Uterus (tissue), 4 donors: ENCODE results near the gene CD99. TPM values are rescaled to one million over a fixed set of nuclear protein-coding genes. Genes with fewer than 3 reads are reported as not detected.

Source experiments
- DNase-seq, 2 donors: peaks; one replicate each; pipeline ENCODE4 v3.0.0-alpha.2; 2019 to 2020
- H3K27ac ChIP-seq, 2 donors: fragments of 200-600 bp; sonication (generic); 1 replicate in 1 of 2; 2 replicates in 1 of 2; pipeline ENCODE4 v1.5.1; 2016 to 2018
- H3K27me3 ChIP-seq, 2 donors: fragments of 200-600 bp; sonication (generic); one replicate each; pipeline ENCODE4 v1.5.1; 2018 to 2019; ENCODE audit warnings: control low read depth in 1 of 2
- H3K36me3 ChIP-seq, 2 donors: fragments of 200-600 bp; sonication (generic); one replicate each; pipeline ENCODE4 v1.5.1; 2019; ENCODE audit warnings: control low read depth in 1 of 2
- H3K4me1 ChIP-seq, 2 donors: fragments of 200-600 bp; sonication (generic); one replicate each; pipeline ENCODE4 v1.5.1; 2018 to 2019; ENCODE audit warnings: control low read depth in 1 of 2
- H3K4me3 ChIP-seq, 2 donors: fragments of 200-600 bp; sonication (generic); 1 replicate in 1 of 2; 2 replicates in 1 of 2; pipeline ENCODE4 v1.5.1; 2018 to 2019; ENCODE audit warnings: mild to moderate bottlenecking in 1 of 2
- H3K9me3 ChIP-seq, 2 donors: fragments of 200-600 bp; sonication (generic); one replicate each; pipeline ENCODE4 v1.5.1; 2019; ENCODE audit warnings: control low read depth in 1 of 2
- POLR2A ChIP-seq, 2 donors: fragments of 450-650 bp; IDR thresholded peaks; one replicate each; pipeline ENCODE4 v1.6.1; 2016; ENCODE audit warnings: antibody characterized with exemption in 2 of 2, mild to moderate bottlenecking in 1 of 2, moderate library complexity in 1 of 2
- intact Hi-C: fragments of 100-400 bp; cut with DNase I; formaldehyde crosslinking; loops from one replicate; pipeline ENCODE4 v1.15.1; 2023; ENCODE audit warnings: low total_unique reads
- total RNA-seq, 4 donors: library from RNA; depleted of rRNA in 3 of 4; stranded (reverse); fragments of >200 nt in 3 of 4; gene quantifications; one replicate each; pipeline versions ENCODE4 v1.1.0 to v1.2.4, GENCODE V29; 2014 to 2023
- TF ChIP-seq, protein P1 (sequence below), 4 experiments: fragments of 200-600 bp in 2 of 4; fragments of 450-650 bp in 2 of 4; sonication (generic) in 2 of 4; IDR thresholded peaks; one replicate each; pipeline ENCODE4 v1.5.1; 2016 to 2019; ENCODE audit warnings: antibody characterized with exemption in 4 of 4, mild to moderate bottlenecking in 2 of 4, moderate library complexity in 1 of 4
- donor health status: DM: yes; HTN: yes; CAD: no.

The CD99 gene
- total RNA-seq, 4 donors from 2014 or later, result 81.9 to 329 (median 202) TPM

GRCh38 chrX:2710041-2710840 lies 19.1 kb downstream of the CD99 start:
- peak overlapping the region in 1 of 2 donors; percentile 75 for H3K27ac ChIP-seq
- H3K4me3 ChIP-seq, result peak overlapping the region in 1 of 2 donors; percentile 0
- TF ChIP-seq, protein P1, sequence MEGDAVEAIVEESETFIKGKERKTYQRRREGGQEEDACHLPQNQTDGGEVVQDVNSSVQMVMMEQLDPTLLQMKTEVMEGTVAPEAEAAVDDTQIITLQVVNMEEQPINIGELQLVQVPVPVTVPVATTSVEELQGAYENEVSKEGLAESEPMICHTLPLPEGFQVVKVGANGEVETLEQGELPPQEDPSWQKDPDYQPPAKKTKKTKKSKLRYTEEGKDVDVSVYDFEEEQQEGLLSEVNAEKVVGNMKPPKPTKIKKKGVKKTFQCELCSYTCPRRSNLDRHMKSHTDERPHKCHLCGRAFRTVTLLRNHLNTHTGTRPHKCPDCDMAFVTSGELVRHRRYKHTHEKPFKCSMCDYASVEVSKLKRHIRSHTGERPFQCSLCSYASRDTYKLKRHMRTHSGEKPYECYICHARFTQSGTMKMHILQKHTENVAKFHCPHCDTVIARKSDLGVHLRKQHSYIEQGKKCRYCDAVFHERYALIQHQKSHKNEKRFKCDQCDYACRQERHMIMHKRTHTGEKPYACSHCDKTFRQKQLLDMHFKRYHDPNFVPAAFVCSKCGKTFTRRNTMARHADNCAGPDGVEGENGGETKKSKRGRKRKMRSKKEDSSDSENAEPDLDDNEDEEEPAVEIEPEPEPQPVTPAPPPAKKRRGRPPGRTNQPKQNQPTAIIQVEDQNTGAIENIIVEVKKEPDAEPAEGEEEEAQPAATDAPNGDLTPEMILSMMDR (IDR thresholded peaks at IDR 0.05), result no peak
- TF ChIP-seq POLR2A (IDR thresholded peaks at IDR 0.05), result no peak
- H3K9me3 ChIP-seq, result no peaks in the 10 kb centered on the region
- H3K4me1 ChIP-seq, result peaks cover 0 to 17% of the 10 kb centered on the region in 2 donors
- no peaks in the 10 kb centered on the region for H3K36me3 ChIP-seq
- H3K27me3 ChIP-seq, result no peaks in the 10 kb centered on the region
- intact Hi-C loops, result no loop called here
- no peak for DNase-seq

- Histone ChIP-seq H3K27ac (no peak overlapping the region), H3K9me3 (no peaks in the 10 kb centered on the region), H3K4me1 (peaks cover 0 to 17% of the 10 kb centered on the region in 2 donors), H3K4me3 (no peak overlapping the region), H3K27me3 (no peaks in the 10 kb centered on the region), H3K36me3 (no peaks in the 10 kb centered on the region)
- no peak for DNase-seq
- TF ChIP-seq POLR2A (IDR thresholded peaks at IDR 0.05), result no peak
- TF ChIP-seq, protein P1 (IDR thresholded peaks at IDR 0.05), result no peak
- intact Hi-C loops, result no loop called here
Measured at GRCh38 chrX:2711441-2711840, 20.3 kb downstream of the CD99 start.

GRCh38 chrX:2712428-2712827 lies 21.3 kb downstream of the CD99 start:
- H3K36me3 ChIP-seq, result no peaks in the 10 kb centered on the region
- H3K9me3 ChIP-seq, result no peaks in the 10 kb centered on the region
- no peak for TF ChIP-seq POLR2A (IDR thresholded peaks at IDR 0.05)
- TF ChIP-seq, protein P1 (IDR thresholded peaks at IDR 0.05), result no peak
- DNase-seq, result no peak
- H3K4me3 ChIP-seq, result no peak overlapping the region
- no peaks in the 10 kb centered on the region for H3K27me3 ChIP-seq
- intact Hi-C loops, result no loop called here
- H3K4me1 ChIP-seq, result peaks cover 0 to 17% of the 10 kb centered on the region in 2 donors
- no peak overlapping the region for H3K27ac ChIP-seq

- no peak for DNase-seq
- H3K4me3 ChIP-seq, result no peak overlapping the region
- H3K27me3 ChIP-seq, result no peaks in the 10 kb centered on the region
- TF ChIP-seq, protein P1 (IDR thresholded peaks at IDR 0.05), result no peak
- TF ChIP-seq POLR2A (IDR thresholded peaks at IDR 0.05), result no peak
- no peaks in the 10 kb centered on the region for H3K36me3 ChIP-seq
- no peaks in the 10 kb centered on the region for H3K9me3 ChIP-seq
- peaks cover 0 to 16% of the 10 kb centered on the region in 2 donors for H3K4me1 ChIP-seq
- H3K27ac ChIP-seq, result no peak overlapping the region
- intact Hi-C loops, result no loop called here
Measured at GRCh38 chrX:2712890-2713840, 22.1 kb downstream of the CD99 start.
